H1 (cell line): ENCODE measurements around the gene IGFL2. TPM values are rescaled to one million over a fixed set of nuclear protein-coding genes. Genes with fewer than 3 reads are reported as not detected.
"Not testable (repeated sequence)": the region's sequence is repeated elsewhere in the genome, so short reads cannot be mapped to it uniquely, and the experiment has no call there.

Experiments used
- CTCF ChIA-PET: fragments of 300-600 bp; sonication (Branson Sonifier 250); formaldehyde crosslinking; loops from one replicate; lab custom pipeline; 2021; ENCODE audit not compliant: partially characterized antibody; lab: Charles Lee
- POLR2A ChIA-PET: fragments of 300-600 bp; sonication (Branson Sonifier 250); formaldehyde crosslinking; loops from one replicate; lab custom pipeline; 2021; ENCODE audit warnings: inconsistent platforms; ENCODE audit not compliant: partially characterized antibody; lab: Charles Lee
- DNase-seq, 2 experiments: peaks; one replicate each; pipeline versions ENCODE4 v3.0.0 to v3.0.0-alpha.2; 2010 to 2022; ENCODE audit warnings: low spot score in 2 of 2, low read depth in 1 of 2, mixed read lengths in 1 of 2
- FAIRE-seq: peaks from 2 replicates; lab custom pipeline; 2011; peaks lifted over from hg19 to GRCh38; lab: Jason Lieb, UNC
- H2AFZ ChIP-seq: 2 replicates; pipeline ENCODE4 v1.8.1; 2012; ENCODE audit warnings: low read length, inconsistent platforms
- H2AK5ac ChIP-seq: 2 replicates; pipeline ENCODE4 v1.6.1; 2013; ENCODE audit warnings: low read depth, low read length
- H2BK120ac ChIP-seq: replicated peaks from 2 replicates; pipeline ENCODE3; 2013; ENCODE audit warnings: low read depth, low read length, inconsistent platforms
- H2BK12ac ChIP-seq: 2 replicates; pipeline ENCODE4 v1.6.1; 2013; ENCODE audit warnings: low read depth, low read length
- H2BK15ac ChIP-seq: 2 replicates; pipeline ENCODE4 v1.6.1; 2013; ENCODE audit warnings: low read length
- H2BK20ac ChIP-seq: 2 replicates; pipeline ENCODE4 v1.6.1; 2013; ENCODE audit warnings: low read length
- H2BK5ac ChIP-seq: 2 replicates; pipeline ENCODE4 v1.6.1; 2013; ENCODE audit warnings: low read depth, low read length
- H3K14ac ChIP-seq: 2 replicates; pipeline ENCODE4 v1.6.1; 2013; ENCODE audit warnings: inconsistent platforms; ENCODE audit not compliant: insufficient read length
- H3K18ac ChIP-seq: 2 replicates; pipeline ENCODE4 v1.6.1; 2013; ENCODE audit warnings: low read length; ENCODE audit errors: extremely low read depth
- H3K23ac ChIP-seq: 2 replicates; pipeline ENCODE4 v1.6.1; 2013; ENCODE audit warnings: inconsistent platforms; ENCODE audit not compliant: insufficient read length
- H3K23me2 ChIP-seq: 2 replicates; pipeline ENCODE4 v1.6.1; 2013; ENCODE audit warnings: low read depth, low read length
- H3K27ac ChIP-seq: 2 replicates; pipeline ENCODE4 v1.6.1; 2011; ENCODE audit warnings: low read depth, low read length, inconsistent platforms
- H3K27me3 ChIP-seq, 4 experiments: replicated peaks in 1 of 4; 1 replicate in 1 of 4; 2 replicates in 3 of 4; pipeline versions ENCODE4 v1.6.1 to v1.8.1; 2011 to 2013; ENCODE audit warnings: low read length in 3 of 4, mild to moderate bottlenecking in 3 of 4, inconsistent platforms in 2 of 4, mixed read lengths in 2 of 4, moderate library complexity in 1 of 4; ENCODE audit not compliant: control insufficient read depth in 3 of 4, insufficient read depth in 3 of 4; ENCODE audit errors: extremely low read depth in 1 of 4
- H3K36me3 ChIP-seq, 4 experiments: 2 replicates each; pipeline versions ENCODE4 v1.6.1 to v1.8.1; 2011 to 2013; ENCODE audit warnings: mild to moderate bottlenecking in 4 of 4, low read length in 3 of 4, moderate library complexity in 2 of 4, control low read depth in 1 of 4, inconsistent platforms in 1 of 4; ENCODE audit not compliant: insufficient read depth in 4 of 4, control insufficient read depth in 2 of 4
- H3K4ac ChIP-seq: replicated peaks from 2 replicates; pipeline ENCODE3; 2013; ENCODE audit warnings: low read length, low read depth, mixed read lengths, inconsistent platforms; ENCODE audit not compliant: insufficient read length
- H3K4me1 ChIP-seq, 4 experiments: replicated peaks in 1 of 4; 1 replicate in 1 of 4; 2 replicates in 3 of 4; pipeline versions ENCODE4 v1.6.1 to v1.8.1; 2011 to 2013; ENCODE audit warnings: low read length in 3 of 4, inconsistent platforms in 2 of 4, mixed read lengths in 1 of 4; ENCODE audit not compliant: insufficient read depth in 4 of 4, control insufficient read depth in 3 of 4
- H3K4me2 ChIP-seq, 2 experiments: 2 replicates each; pipeline versions ENCODE4 v1.6.1 to v1.8.1; 2011 to 2013; ENCODE audit warnings: low read depth in 2 of 2, low read length in 2 of 2, control low read depth in 1 of 2, inconsistent platforms in 1 of 2, mild to moderate bottlenecking in 1 of 2; ENCODE audit not compliant: insufficient read depth in 1 of 2
- H3K4me3 ChIP-seq, 4 experiments: fragments of 200-600, 300-600 bp in 1 of 4; sonication (generic), shearing (Covaris generic), sonication (Bioruptor Twin) in 1 of 4; 2 replicates each; pipeline versions ENCODE4 v1.5.1 to v1.8.1; 2011 to 2016; ENCODE audit warnings: low read length in 4 of 4, low read depth in 3 of 4, control low read depth in 2 of 4, inconsistent platforms in 2 of 4, mild to moderate bottlenecking in 2 of 4, mixed read lengths in 1 of 4, moderate library complexity in 1 of 4; ENCODE audit not compliant: insufficient read depth in 2 of 4; ENCODE audit errors: extremely low read depth in 1 of 4
- H3K56ac ChIP-seq: replicated peaks from 2 replicates; pipeline ENCODE3; 2013; ENCODE audit warnings: low read depth, mild to moderate bottlenecking, mixed read lengths, low read length, inconsistent platforms; ENCODE audit not compliant: insufficient read length
- H3K79me1 ChIP-seq: 2 replicates; pipeline ENCODE4 v1.6.1; 2013; ENCODE audit warnings: low read depth, low read length, control low read depth
- H3K79me2 ChIP-seq, 2 experiments: 2 replicates each; pipeline versions ENCODE4 v1.6.1 to v1.8.1; 2012 to 2013; ENCODE audit warnings: low read length in 2 of 2, mild to moderate bottlenecking in 2 of 2, inconsistent platforms in 1 of 2; ENCODE audit not compliant: insufficient read depth in 2 of 2, control insufficient read depth in 1 of 2
- H3K9ac ChIP-seq, 4 experiments: replicated peaks in 1 of 4; 1 replicate in 1 of 4; 2 replicates in 3 of 4; pipeline versions ENCODE4 v1.6.1 to v1.8.1; 2011 to 2013; ENCODE audit warnings: low read depth in 3 of 4, low read length in 3 of 4, control low read depth in 2 of 4, mild to moderate bottlenecking in 2 of 4, moderate library complexity in 2 of 4, inconsistent platforms in 1 of 4; ENCODE audit errors: extremely low read depth in 1 of 4
- H3K9me3 ChIP-seq, 2 experiments: 2 replicates each; pipeline versions ENCODE4 v1.6.1 to v1.8.1; 2012 to 2013; ENCODE audit warnings: mild to moderate bottlenecking in 2 of 2, moderate library complexity in 2 of 2, control low read depth in 1 of 2, inconsistent platforms in 1 of 2, low read depth in 1 of 2, low read length in 1 of 2, mixed read lengths in 1 of 2; ENCODE audit not compliant: insufficient read depth in 2 of 2
- H4K20me1 ChIP-seq, 2 experiments: replicated peaks in 1 of 2; 2 replicates each; pipeline versions ENCODE3 to v1.8.1; 2011 to 2013; ENCODE audit warnings: inconsistent platforms in 2 of 2, low read length in 2 of 2, mild to moderate bottlenecking in 1 of 2; ENCODE audit not compliant: insufficient read depth in 2 of 2, control insufficient read depth in 1 of 2
- H4K5ac ChIP-seq: 2 replicates; pipeline ENCODE4 v1.6.1; 2013; ENCODE audit warnings: low read length, low read depth, mixed read lengths, inconsistent platforms; ENCODE audit not compliant: insufficient read length
- H4K8ac ChIP-seq: 2 replicates; pipeline ENCODE4 v1.8.0; 2013; ENCODE audit warnings: mild to moderate bottlenecking, moderate library complexity, low read length, inconsistent platforms; ENCODE audit not compliant: insufficient read depth; ENCODE audit errors: extremely low read depth
- H4K91ac ChIP-seq: replicated peaks from 2 replicates; pipeline ENCODE3; 2013; ENCODE audit warnings: low read length, mixed read lengths, inconsistent platforms; ENCODE audit not compliant: insufficient read length
- WGBS, 2 experiments: shearing (Covaris generic) in 1 of 2; methylation state at CpG; one replicate each; pipeline versions ENCODE4 v1.1.6 to v1.1.7; 2013 to 2015; ENCODE audit warnings: low lambda C conversion rate in 2 of 2, mixed read lengths in 2 of 2, inconsistent platforms in 1 of 2, low coverage in 1 of 2, missing lambda C conversion rate in 1 of 2; ENCODE audit not compliant: insufficient replicate concordance in 2 of 2, insufficient coverage in 1 of 2, insufficient read length in 1 of 2; ENCODE audit errors: extremely low coverage in 1 of 2, missing lambda C conversion rate in 1 of 2; 5-methylcytosine and 5-hydroxymethylcytosine counted together
- polyA plus RNA-seq, 7 experiments: library from polyadenylated mRNA; depleted of rRNA in 3 of 7; stranded (reverse) in 5 of 7; unstranded in 2 of 7; fragments of >200 nt in 5 of 7; fragments of 200-250 nt in 2 of 7; gene quantifications; 1 replicate in 5 of 7; 2 replicates in 1 of 7; 4 replicates in 1 of 7; pipeline versions ENCODE4 v1.2.1 to v1.2.3, GENCODE V29; 2011 to 2013; ENCODE audit warnings: missing spikeins in 2 of 7, mixed read lengths in 2 of 7
- total RNA-seq: library from RNA; stranded (reverse); fragmentation: NEBNext Ultra II Directional; extraction: Animal tissue kit (Norgen Biotek cat#: 25700); gene quantifications from 2 replicates; pipeline ENCODE4 v1.2.1, GENCODE V29; 2021

IGFL2 gene
- total and polyA plus RNA-seq, 2 of the 8 experiments (the other 6 are each of a cell fraction or from before 2014, with no cell fraction given): not detected

- H3K18ac ChIP-seq, H4K20me1 ChIP-seq, H3K79me2 ChIP-seq, H3K23me2 ChIP-seq, POLR2A ChIA-PET, H2BK20ac ChIP-seq, H3K4me2 ChIP-seq, H2BK12ac ChIP-seq, H3K36me3 ChIP-seq, H4K5ac ChIP-seq, H2AFZ ChIP-seq, H3K23ac ChIP-seq, H2BK120ac ChIP-seq, H3K9me3 ChIP-seq, H4K91ac ChIP-seq, DNase-seq, H3K27ac ChIP-seq, H3K14ac ChIP-seq, H3K4ac ChIP-seq, H3K9ac ChIP-seq, H3K4me3 ChIP-seq, FAIRE-seq, H4K8ac ChIP-seq, H3K79me1 ChIP-seq, H3K56ac ChIP-seq, H3K27me3 ChIP-seq, H2BK15ac ChIP-seq, H2BK5ac ChIP-seq: not testable (repeated sequence)
- WGBS, 2 experiments: 84% methylated on average over 5 of the region's 8 CpGs; no CpG with 5 or more reads in 1 of the 2 experiments
- peak overlapping the region; percentile 1; the same call in 1 of the 2 replicates for H2AK5ac ChIP-seq
- H3K4me1 ChIP-seq: peaks cover 3 to 17% (median 6%) of the 10 kb centered on the region in 4 experiments; a peak in 5 of 7 replicates
- CTCF ChIA-PET: interaction anchor here (0.8 to 2.1 kb wide), 3 partner anchors 57 to 129 kb away, joined by 3 to 7 read pairs (median 3); no protein-coding TSS in a partner anchor
Observed at GRCh38 chr19:46207858-46208257, 59.8 kb downstream of the IGFL2 start.
